Pancreas (tissue), 10 donors: Measurements from ENCODE around the gene LRMDA. TPM values are rescaled to one million over a fixed set of nuclear protein-coding genes. Genes with fewer than 3 reads are reported as not detected.

Experiments
- ATAC-seq, 4 donors: fragments of 200-7000 bp; cut with Tn5 transposase; one replicate each; pipeline versions ENCODE4 v1.8.0 to v1.9.1; 2020; ENCODE audit warnings: mild to moderate bottlenecking in 4 of 4, moderate library complexity in 4 of 4
- DNase-seq, 6 donors: peaks; one replicate each; pipeline ENCODE4 v3.0.0-alpha.2; 2020
- FAIRE-seq: peaks from 2 replicates; lab custom pipeline; 2012; peaks lifted over from hg19 to GRCh38; lab: Jason Lieb, UNC
- H3K27ac ChIP-seq, 4 donors: fragments of 200-600 bp; sonication (generic); 1 replicate in 3 of 4; 2 replicates in 1 of 4; pipeline versions ENCODE4 v1.5.0 to v1.8.0; 2020
- H3K27me3 ChIP-seq, 4 donors: fragments of 200-600 bp; one replicate each; pipeline ENCODE4 v1.8.0; 2021
- H3K36me3 ChIP-seq, 3 donors: fragments of 200-600 bp; sonication (generic) in 1 of 3; one replicate each; pipeline versions ENCODE4 v1.5.0 to v1.8.0; 2020 to 2021
- H3K4me1 ChIP-seq, 3 donors: fragments of 200-600 bp; one replicate each; pipeline ENCODE4 v1.8.0; 2021
- H3K4me3 ChIP-seq, 4 donors: fragments of 200-600 bp; sonication (generic) in 2 of 4; one replicate each; pipeline versions ENCODE4 v1.5.0 to v1.8.0; 2020 to 2021
- H3K9me3 ChIP-seq, 4 donors: fragments of 200-600 bp; one replicate each; pipeline ENCODE4 v1.8.0; 2021
- WGBS, 2 donors: extraction: QIAGEN DNeasy Blood & Tissue Kit; methylation state at CpG; one replicate each; pipeline ENCODE4 v1.1.7; 2013; 5-methylcytosine and 5-hydroxymethylcytosine counted together
- intact Hi-C, 3 donors: fragments of 100-400 bp; cut with DNase I; formaldehyde crosslinking; loops; one replicate each; pipeline versions ENCODE4 v1.11.1 to v1.14.2; 2022
- polyA plus RNA-seq, 2 donors: library from polyadenylated mRNA; stranded (reverse); fragments of 200-250 nt; gene quantifications; one replicate each; pipeline ENCODE4 v1.2.3, GENCODE V29; 2013
- total RNA-seq, 6 donors: library from RNA; stranded (reverse); fragmentation: NEBNext Ultra II Directional in 4 of 6; extraction: Animal tissue kit (Norgen Biotek cat#: 25700) in 4 of 6; gene quantifications; one replicate each; pipeline versions ENCODE4 v1.2.1 to v1.2.4, GENCODE V29; 2021 to 2023
- TF ChIP-seq, protein P1 (sequence below), 4 donors: fragments of 200-600 bp; sonication (generic) in 3 of 4; IDR thresholded peaks; one replicate each; pipeline versions ENCODE4 v1.5.0 to v1.8.0; 2021; ENCODE audit warnings: antibody characterized with exemption in 4 of 4
- donor health status: healthy with polysubstance abuse.
- donor health status: DM: no; HTN: no; CAD: no; lungs with moderate emphysema.
- donor health status: DM: no; HTN: no; CAD: no.
- donor health status: control.
- donor health status: control.
- donor health status: Bipolar disorder and iron deficiency.
- donor health status: DM: yes; HTN: yes; CAD: no.
- donor health status: DM: no; HTN: no; CAD: no.
- donor health status: DM: no; HTN: no; CAD: no.
- donor health status: DM: yes; HTN: yes; CAD: no.

The LRMDA gene
- total and polyA plus RNA-seq, 8 donors, result 4.6 to 21.2 (median 13.4) TPM

DNA sequence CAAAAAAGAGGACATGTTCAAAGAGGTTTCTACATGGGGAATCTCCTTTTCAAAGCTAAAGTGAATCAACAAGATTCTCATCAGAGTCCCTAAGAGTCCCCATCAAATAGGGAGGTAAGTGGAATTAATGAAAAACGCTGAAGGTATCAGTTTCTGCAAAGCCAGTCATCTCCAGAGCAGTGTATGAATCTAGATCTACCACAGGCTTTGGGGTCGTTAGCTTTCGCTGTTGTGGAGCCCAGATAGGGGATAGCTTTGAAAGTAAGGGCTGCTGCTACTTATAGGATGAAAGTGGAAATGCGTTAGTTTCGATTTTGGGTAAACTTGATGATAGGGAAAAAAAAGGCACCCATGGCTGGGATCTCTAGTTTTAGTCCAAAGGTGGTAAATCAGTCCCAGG lies 748.4 kb downstream of the LRMDA start:
- no peaks in the 10 kb centered on the region for H3K36me3 ChIP-seq
- H3K27ac ChIP-seq, result no peak overlapping the region
- H3K4me1 ChIP-seq, result no peaks in the 10 kb centered on the region
- FAIRE-seq (no peak), DNase-seq (no peak), ATAC-seq (no peak)
- H3K9me3 ChIP-seq, result no peaks in the 10 kb centered on the region
- intact Hi-C loops, result no loop called here
- WGBS, 2 donors, result 96 to 97% methylated on average over 5 of the region's 5 CpGs
- H3K27me3 ChIP-seq, result no peaks in the 10 kb centered on the region
- H3K4me3 ChIP-seq, result no peak overlapping the region
- TF ChIP-seq, protein P1, sequence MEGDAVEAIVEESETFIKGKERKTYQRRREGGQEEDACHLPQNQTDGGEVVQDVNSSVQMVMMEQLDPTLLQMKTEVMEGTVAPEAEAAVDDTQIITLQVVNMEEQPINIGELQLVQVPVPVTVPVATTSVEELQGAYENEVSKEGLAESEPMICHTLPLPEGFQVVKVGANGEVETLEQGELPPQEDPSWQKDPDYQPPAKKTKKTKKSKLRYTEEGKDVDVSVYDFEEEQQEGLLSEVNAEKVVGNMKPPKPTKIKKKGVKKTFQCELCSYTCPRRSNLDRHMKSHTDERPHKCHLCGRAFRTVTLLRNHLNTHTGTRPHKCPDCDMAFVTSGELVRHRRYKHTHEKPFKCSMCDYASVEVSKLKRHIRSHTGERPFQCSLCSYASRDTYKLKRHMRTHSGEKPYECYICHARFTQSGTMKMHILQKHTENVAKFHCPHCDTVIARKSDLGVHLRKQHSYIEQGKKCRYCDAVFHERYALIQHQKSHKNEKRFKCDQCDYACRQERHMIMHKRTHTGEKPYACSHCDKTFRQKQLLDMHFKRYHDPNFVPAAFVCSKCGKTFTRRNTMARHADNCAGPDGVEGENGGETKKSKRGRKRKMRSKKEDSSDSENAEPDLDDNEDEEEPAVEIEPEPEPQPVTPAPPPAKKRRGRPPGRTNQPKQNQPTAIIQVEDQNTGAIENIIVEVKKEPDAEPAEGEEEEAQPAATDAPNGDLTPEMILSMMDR (IDR thresholded peaks at IDR 0.05), result no peak

DNA sequence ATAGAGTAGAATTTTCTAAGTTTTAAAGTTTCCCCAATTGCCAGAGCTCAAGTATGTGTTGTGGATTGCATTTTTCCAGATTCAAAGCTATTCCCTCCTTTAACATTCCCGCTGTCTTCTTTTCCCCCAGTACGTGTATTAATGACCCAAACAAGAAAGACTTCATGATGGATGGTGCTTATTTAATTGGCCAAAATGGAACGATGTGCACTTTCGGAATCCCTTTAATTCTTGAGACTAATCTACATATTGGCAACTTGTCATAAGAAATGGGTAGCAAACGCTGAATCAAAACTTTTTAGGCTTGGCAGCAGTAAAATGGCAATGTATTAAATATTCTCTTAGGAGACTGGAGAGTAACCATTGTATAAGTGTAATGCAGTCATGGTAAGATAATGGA lies 753.2 kb downstream of the LRMDA start:
- intact Hi-C loops, result no loop called here
- Histone ChIP-seq H3K27me3 (no peaks in the 10 kb centered on the region), H3K9me3 (no peaks in the 10 kb centered on the region), H3K36me3 (no peaks in the 10 kb centered on the region), H3K4me3 (no peak overlapping the region), H3K4me1 (no peaks in the 10 kb centered on the region), H3K27ac (no peak overlapping the region)
- ATAC-seq, result no peak
- no peak for FAIRE-seq
- 89 to 91% methylated on average over 5 of the region's 5 CpGs for WGBS, 2 donors
- TF ChIP-seq, protein P1 (IDR thresholded peaks at IDR 0.05), result no peak
- no peak for DNase-seq

DNA sequence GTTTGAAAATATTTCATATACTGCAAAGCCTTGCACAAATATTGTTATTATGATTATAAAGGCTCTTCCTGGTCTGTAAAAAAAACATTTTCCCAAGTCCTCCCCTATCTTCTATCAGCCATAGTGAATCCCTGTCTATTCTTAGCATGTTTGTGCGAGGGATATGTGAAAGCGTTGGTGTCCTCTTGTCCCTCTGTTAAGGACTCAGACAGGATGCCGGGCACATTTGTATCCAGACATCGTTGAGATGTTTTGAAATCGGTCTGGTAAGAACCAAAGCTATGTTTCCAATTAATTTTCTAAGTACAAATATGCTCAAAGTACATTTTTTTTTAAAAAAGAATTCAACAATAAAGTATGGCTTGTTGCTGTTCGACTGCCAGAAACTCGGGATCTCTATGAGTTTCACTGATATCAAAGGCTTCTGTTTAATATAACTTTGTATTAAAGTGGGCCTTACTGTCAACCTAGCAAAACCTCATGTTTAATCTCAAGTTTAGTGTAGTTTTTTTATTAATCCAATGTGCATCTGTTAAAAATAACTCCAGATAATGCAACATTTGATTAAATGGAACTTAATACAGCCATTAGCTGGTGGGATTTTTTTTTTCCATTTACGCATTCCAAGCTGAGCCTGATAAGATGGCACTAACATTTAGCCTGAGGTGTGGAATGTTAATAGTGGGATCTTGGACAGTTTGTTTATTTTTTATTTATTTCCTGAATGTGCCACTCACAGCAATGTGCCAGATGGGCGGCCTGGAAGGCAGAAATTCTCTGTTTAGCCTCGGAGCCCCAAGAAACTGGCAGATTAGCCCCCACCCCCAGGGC lies 754.3 kb downstream of the LRMDA start:
- WGBS, 2 donors, result 62 to 68% methylated on average over 10 of the region's 10 CpGs

GRCh38 chr10:76188216-76188615 lies 756.8 kb downstream of the LRMDA start:
- TF ChIP-seq, protein P1 (IDR thresholded peaks at IDR 0.05), result no peak
- Histone ChIP-seq H3K4me3 (no peak overlapping the region), H3K4me1 (no peaks in the 10 kb centered on the region), H3K27ac (no peak overlapping the region), H3K27me3 (no peaks in the 10 kb centered on the region), H3K9me3 (no peaks in the 10 kb centered on the region), H3K36me3 (no peaks in the 10 kb centered on the region)
- DNase-seq, result no peak
- FAIRE-seq, result no peak
- WGBS, 2 donors, result 89% methylated on average over 3 of the region's 3 CpGs
- intact Hi-C loops, result no loop called here
- no peak for ATAC-seq

More for the DNA sequence above, 754.3 kb downstream of the LRMDA start:
- Histone ChIP-seq H3K9me3 (no peaks in the 10 kb centered on the region), H3K27ac (peak overlapping the region in 1 of 4 donors; percentile 20), H3K27me3 (no peaks in the 10 kb centered on the region), H3K4me3 (no peak overlapping the region), H3K36me3 (no peaks in the 10 kb centered on the region), H3K4me1 (no peaks in the 10 kb centered on the region)
- peak in 3 of 4 donors; percentile 28 to 78 (median 52) for ATAC-seq
- intact Hi-C loops, result no loop called here
- TF ChIP-seq, protein P1 (IDR thresholded peaks at IDR 0.05), result no peak
- FAIRE-seq, result no peak
- no peak for DNase-seq
